Aorta (tissue), 5 donors: ENCODE measurements around the gene NPPA. TPM values are rescaled to one million over a fixed set of nuclear protein-coding genes. Genes with fewer than 3 reads are reported as not detected.
A peak's percentile ranks its signal among the peaks of the same experiment; 100 is the strongest.

Experiments
- ATAC-seq: fragments of 200-7000 bp; cut with Tn5 transposase; one replicate; pipeline ENCODE4 v1.9.1; 2022; ENCODE audit warnings: moderate library complexity; ENCODE audit not compliant: low FRiP score
- DNase-seq, 2 donors: peaks; one replicate each; pipeline ENCODE4 v3.0.0-alpha.2; 2020
- H3K27ac ChIP-seq, 2 donors: one replicate each; pipeline ENCODE4 v1.5.1; 2013; ENCODE audit warnings: low read length in 2 of 2, mild to moderate bottlenecking in 2 of 2, moderate library complexity in 2 of 2, control low read depth in 1 of 2, inconsistent platforms in 1 of 2, low read depth in 1 of 2
- H3K27me3 ChIP-seq, 2 donors: one replicate each; pipeline ENCODE4 v1.6.1; 2013; ENCODE audit warnings: control low read depth in 1 of 2, low read length in 1 of 2, mild to moderate bottlenecking in 1 of 2, moderate library complexity in 1 of 2; ENCODE audit not compliant: insufficient read depth in 2 of 2, control insufficient read depth in 1 of 2
- H3K36me3 ChIP-seq, 2 donors: one replicate each; pipeline ENCODE4 v1.6.1; 2013; ENCODE audit warnings: control low read depth in 1 of 2, low read length in 1 of 2, mild to moderate bottlenecking in 1 of 2; ENCODE audit not compliant: insufficient read depth in 2 of 2, control insufficient read depth in 1 of 2
- H3K4me1 ChIP-seq, 2 donors: one replicate each; pipeline ENCODE4 v1.6.1; 2013; ENCODE audit warnings: low read length in 2 of 2, control low read depth in 1 of 2, mild to moderate bottlenecking in 1 of 2, moderate library complexity in 1 of 2; ENCODE audit not compliant: insufficient read depth in 2 of 2, control insufficient read depth in 1 of 2
- H3K4me3 ChIP-seq, 2 donors: one replicate each; pipeline ENCODE4 v1.5.1; 2013; ENCODE audit warnings: low read length in 2 of 2, control low read depth in 1 of 2, mild to moderate bottlenecking in 1 of 2
- H3K9me3 ChIP-seq: one replicate; pipeline ENCODE4 v1.6.1; 2013; ENCODE audit warnings: mild to moderate bottlenecking, low read length; ENCODE audit not compliant: control insufficient read depth
- WGBS, 2 donors: extraction: QIAGEN DNeasy Blood & Tissue Kit; methylation state at CpG; one replicate each; pipeline ENCODE4 v1.1.7; 2013; 5-methylcytosine and 5-hydroxymethylcytosine counted together
- intact Hi-C, 2 donors: fragments of 100-400 bp; cut with DNase I; formaldehyde crosslinking; loops; one replicate each; pipeline versions ENCODE4 v1.14.2 to v1.15.0; 2022
- polyA plus RNA-seq, 2 donors: library from polyadenylated mRNA; stranded (reverse); fragments of 200-250 nt; gene quantifications; one replicate each; pipeline ENCODE4 v1.2.3, GENCODE V29; 2013
- total RNA-seq, 2 donors: library from RNA; stranded (reverse); fragmentation: NEBNext Ultra II Directional; extraction: Animal tissue kit (Norgen Biotek cat#: 25700); gene quantifications; one replicate each; pipeline ENCODE4 v1.2.1, GENCODE V29; 2021
- donor health status: healthy with polysubstance abuse.
- donor health status: Bipolar disorder and iron deficiency.
- donor health status: DM: no; HTN: no; CAD: no.
- donor health status: DM: no; HTN: no; CAD: no.
- donor health status: DM: yes; HTN: yes; CAD: no.

NPPA gene
- total and polyA plus RNA-seq, 4 donors: 0.23 to 5.5 (median 0.48) TPM; not detected in 1

- DNase-seq (no peak), ATAC-seq (no peak)
- no peak overlapping the region for H3K4me3 ChIP-seq
- H3K36me3 ChIP-seq: no peaks in the 10 kb centered on the region
- H3K9me3 ChIP-seq: no peaks in the 10 kb centered on the region
- H3K27me3 ChIP-seq: no peaks in the 10 kb centered on the region
- 38 to 46% methylated on average over 6 of the region's 6 CpGs for WGBS, 2 donors
- H3K4me1 ChIP-seq: no peaks in the 10 kb centered on the region
- intact Hi-C loops: no loop called here
- H3K27ac ChIP-seq: no peak overlapping the region
These were observed 15.3 kb upstream of the NPPA start for GRCh38 chr1:11862890-11863289.

DNA sequence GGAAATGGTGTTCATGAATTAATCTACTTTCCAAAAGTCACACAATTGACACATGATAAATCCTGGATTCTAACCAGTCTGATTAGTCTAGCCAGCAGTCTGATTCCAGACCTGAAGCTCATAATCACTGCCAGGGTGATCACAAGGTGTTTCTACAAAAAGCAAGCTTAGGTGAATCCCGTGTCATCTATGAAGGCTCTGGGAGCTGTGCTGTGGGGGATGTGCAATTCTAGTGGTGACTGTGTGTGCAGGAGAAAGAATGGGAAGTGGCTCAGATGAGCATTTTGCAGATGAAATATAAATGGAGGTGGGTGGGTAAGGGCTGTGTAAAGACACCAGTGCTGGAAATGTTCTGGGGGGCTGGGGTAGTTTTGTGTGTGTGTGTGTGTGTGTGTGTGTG is 13.0 kb upstream of the NPPA start:
- Histone ChIP-seq H3K27ac (no peak overlapping the region), H3K9me3 (no peaks in the 10 kb centered on the region), H3K4me3 (no peak overlapping the region), H3K36me3 (no peaks in the 10 kb centered on the region), H3K4me1 (no peaks in the 10 kb centered on the region), H3K27me3 (no peaks in the 10 kb centered on the region)
- ATAC-seq (no peak), DNase-seq (no peak)
- intact Hi-C loops: no loop called here
- 61 to 73% methylated on average over 1 of the region's 1 CpG for WGBS, 2 donors

- no peaks in the 10 kb centered on the region for H3K4me1 ChIP-seq
- intact Hi-C loops: no loop called here
- no peak overlapping the region for H3K4me3 ChIP-seq
- DNase-seq (no peak), ATAC-seq (no peak)
- H3K36me3 ChIP-seq: no peaks in the 10 kb centered on the region
- no peaks in the 10 kb centered on the region for H3K9me3 ChIP-seq
- WGBS, 2 donors: 54 to 67% methylated on average over 2 of the region's 2 CpGs
- H3K27me3 ChIP-seq: no peaks in the 10 kb centered on the region
- H3K27ac ChIP-seq: no peak overlapping the region
These were observed 12.5 kb upstream of the NPPA start for GRCh38 chr1:11860083-11860482.

DNA sequence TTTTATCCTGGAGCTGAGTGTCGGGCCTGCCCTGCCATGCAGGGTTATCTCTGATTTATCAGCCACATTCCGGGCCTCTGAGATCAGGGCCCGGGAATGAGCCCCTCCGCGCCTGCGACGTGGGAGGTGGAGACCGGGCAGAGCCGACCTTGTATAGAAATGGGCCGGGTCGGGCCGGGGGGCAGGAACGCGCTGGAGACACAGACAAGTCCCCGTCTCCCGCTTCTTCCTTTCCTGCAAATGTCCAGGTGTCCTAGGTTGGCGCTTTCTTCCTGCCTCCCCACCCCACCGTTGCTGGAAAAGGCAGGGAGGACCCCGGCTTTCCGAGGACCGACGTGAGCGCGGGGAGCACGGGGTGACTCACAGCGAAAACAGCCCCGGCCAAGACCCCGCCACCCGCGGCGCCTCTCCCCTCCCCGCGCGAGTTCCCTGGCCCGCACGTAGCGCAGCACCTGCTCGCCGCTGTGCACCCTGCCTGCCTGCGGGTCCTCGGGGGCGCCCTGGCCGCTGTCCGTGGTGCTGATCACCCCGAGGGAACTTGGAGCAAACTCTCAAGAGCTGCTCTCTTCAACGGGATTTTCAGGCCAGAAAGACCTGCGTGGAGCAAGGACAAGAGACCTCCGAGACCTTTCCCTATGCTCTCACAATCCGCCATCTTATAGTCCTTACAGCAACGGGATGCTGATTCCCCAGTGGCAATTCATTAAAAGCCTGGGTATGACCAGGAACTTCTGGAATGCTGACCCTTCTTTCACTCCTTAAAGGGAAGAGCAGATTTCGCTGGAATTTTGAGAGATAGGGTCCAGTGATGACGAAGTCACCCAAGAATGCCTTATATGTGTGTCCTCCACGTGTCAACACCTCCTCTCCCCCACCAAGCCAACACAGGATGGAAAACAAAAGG is 11.6 kb upstream of the NPPA start:
- H3K4me1 ChIP-seq: no peaks in the 10 kb centered on the region
- no peak overlapping the region for H3K27ac ChIP-seq
- intact Hi-C loops: loop anchor here in 1 of 2 donors (10.0 kb wide), 1 partner anchor 534 kb away; no protein-coding TSS in a partner anchor
- WGBS, 2 donors: 1 to 3% methylated on average over 49 to 53 of the region's 53 CpGs
- ATAC-seq (peak; percentile 58), DNase-seq (peak; percentile 71 to 89)
- no peak overlapping the region for H3K4me3 ChIP-seq
- no peaks in the 10 kb centered on the region for H3K27me3 ChIP-seq
- H3K36me3 ChIP-seq: no peaks in the 10 kb centered on the region
- H3K9me3 ChIP-seq: no peaks in the 10 kb centered on the region

DNA sequence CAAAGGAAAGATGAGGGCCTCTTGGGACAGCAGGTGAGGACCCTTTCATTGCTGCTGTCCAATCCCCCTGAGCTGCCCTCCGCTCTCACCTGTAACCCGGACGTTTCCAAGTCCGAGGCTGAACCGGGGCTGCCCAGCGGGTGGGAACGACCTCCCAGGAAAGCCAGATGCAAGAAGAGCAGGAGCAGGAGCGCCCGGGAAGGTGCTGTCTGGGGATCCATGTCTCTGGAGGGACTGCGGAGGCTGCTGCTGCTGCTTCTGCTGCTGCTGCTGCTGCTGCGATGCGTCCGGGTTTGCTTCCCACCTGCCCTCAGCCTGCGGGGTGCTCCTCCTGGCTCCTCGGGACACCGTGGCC is 11.0 kb upstream of the NPPA start, which contains the start of gene NPPB:
Gene NPPB (minus strand): TSS at position 333 of the 355 bp plus-strand sequence. CDS start 112 bp downstream, at position 221.
- intact Hi-C loops: loop anchor here in 1 of 2 donors (10.0 kb wide), 1 partner anchor 534 kb away; no protein-coding TSS in a partner anchor
- DNase-seq: no peak
- no peaks in the 10 kb centered on the region for H3K27me3 ChIP-seq
- H3K36me3 ChIP-seq: no peaks in the 10 kb centered on the region
- H3K4me1 ChIP-seq: no peaks in the 10 kb centered on the region
- H3K9me3 ChIP-seq: no peaks in the 10 kb centered on the region
- no peak for ATAC-seq
- 18 to 19% methylated on average over 16 of the region's 16 CpGs for WGBS, 2 donors
- no peak within 1 kb of the TSS for H3K27ac ChIP-seq
- no peak within 1 kb of the TSS for H3K4me3 ChIP-seq

GRCh38 chr1:11858158-11858557 is 10.6 kb upstream of the NPPA start:
- DNase-seq (no peak), ATAC-seq (no peak)
- H3K4me3 ChIP-seq: no peak overlapping the region
- 82 to 83% methylated on average over 14 of the region's 14 CpGs for WGBS, 2 donors
- H3K9me3 ChIP-seq: no peaks in the 10 kb centered on the region
- H3K36me3 ChIP-seq: no peaks in the 10 kb centered on the region
- intact Hi-C loops: loop anchor here in 1 of 2 donors (10.0 kb wide), 1 partner anchor 533 kb away; no protein-coding TSS in a partner anchor
- H3K4me1 ChIP-seq: no peaks in the 10 kb centered on the region
- no peak overlapping the region for H3K27ac ChIP-seq
- H3K27me3 ChIP-seq: no peaks in the 10 kb centered on the region

DNA sequence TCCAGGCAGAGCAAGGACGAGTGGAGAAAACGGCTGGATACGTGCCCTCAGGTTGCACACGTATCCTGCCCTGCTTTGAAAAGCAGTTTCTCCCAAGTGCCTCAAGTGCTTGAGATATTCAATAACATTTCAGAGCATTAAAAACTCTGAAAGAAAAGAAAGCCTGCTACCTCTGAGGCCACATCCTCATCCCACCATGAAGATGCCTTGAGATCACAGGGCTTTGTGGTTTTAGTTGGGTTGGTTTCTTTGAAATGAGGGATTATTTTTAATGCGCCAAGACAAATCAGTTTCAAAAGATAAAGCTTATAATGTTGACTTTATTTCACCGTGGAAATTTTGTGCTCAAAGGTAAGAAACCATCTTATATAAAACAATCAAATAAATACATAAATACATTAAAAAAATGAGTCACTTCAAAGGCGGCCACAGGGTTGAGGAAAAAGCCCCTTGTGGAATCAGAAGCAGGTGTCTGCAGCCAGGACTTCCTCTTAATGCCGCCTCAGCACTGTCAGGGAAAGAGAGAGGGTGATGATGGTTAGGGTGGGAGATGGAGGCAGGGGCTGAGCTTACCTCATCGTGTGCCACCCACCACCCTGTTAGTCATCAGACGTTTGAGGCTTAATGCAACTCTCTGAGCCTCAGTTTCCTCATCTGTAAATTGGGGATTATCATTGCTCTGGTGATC is 9.7 kb upstream of the NPPA start:
- H3K27me3 ChIP-seq: no peaks in the 10 kb centered on the region
- 46 to 47% methylated on average over 10 of the region's 10 CpGs for WGBS, 2 donors

DNA sequence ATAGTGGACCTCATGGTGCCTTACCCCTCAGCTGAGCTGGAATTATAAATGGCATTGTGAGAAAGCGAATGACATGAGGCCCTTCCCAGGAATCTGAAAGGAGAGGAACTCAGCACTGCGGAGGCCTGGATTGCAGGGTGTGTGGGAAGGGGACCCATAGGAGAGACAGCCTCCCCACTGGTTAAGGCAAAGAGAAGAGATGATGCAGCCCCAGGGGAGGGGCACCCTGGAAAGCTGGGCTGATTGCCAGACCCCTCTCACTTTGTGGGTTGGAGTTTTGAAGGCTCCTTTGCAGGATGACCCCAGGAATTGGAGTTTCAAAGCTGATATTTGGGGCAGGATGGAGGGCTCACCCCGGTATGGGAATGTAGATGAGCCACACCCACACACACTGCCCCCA is 9.1 kb upstream of the NPPA start:
- Histone ChIP-seq H3K4me1 (no peaks in the 10 kb centered on the region), H3K27ac (no peak overlapping the region), H3K9me3 (no peaks in the 10 kb centered on the region), H3K4me3 (no peak overlapping the region), H3K27me3 (no peaks in the 10 kb centered on the region), H3K36me3 (no peaks in the 10 kb centered on the region)
- intact Hi-C loops: loop anchor here in 1 of 2 donors (10.0 kb wide), 1 partner anchor 532 kb away; no protein-coding TSS in a partner anchor
- WGBS, 2 donors: 49 to 51% methylated on average over 3 of the region's 3 CpGs
- ATAC-seq (no peak), DNase-seq (no peak)

More for the DNA sequence above, 9.7 kb upstream of the NPPA start:
- ATAC-seq: no peak
- H3K36me3 ChIP-seq: no peaks in the 10 kb centered on the region
- no peaks in the 10 kb centered on the region for H3K9me3 ChIP-seq
- intact Hi-C loops: loop anchor here in 1 of 2 donors (10.0 kb wide), 1 partner anchor 533 kb away; no protein-coding TSS in a partner anchor
- no peak overlapping the region for H3K4me3 ChIP-seq
- H3K27ac ChIP-seq: no peak overlapping the region
- DNase-seq: no peak
- no peaks in the 10 kb centered on the region for H3K4me1 ChIP-seq
